Measurements from ENCODE around the gene TMEM115. TPM values are rescaled to one million over a fixed set of nuclear protein-coding genes. Genes with fewer than 3 reads are reported as not detected.

TMEM115 gene
- total and polyA plus RNA-seq, 9 of the 15 experiments (the other 6 are each of a cell fraction or from before 2014, with no cell fraction given) = 1.6 to 26.9 (median 14.1) TPM

- intact Hi-C loops (cut with micrococcal nuclease) (no loop called here), in situ Hi-C loops (cut with MboI) (no loop called here)
- Histone ChIP-seq H3K27me3 (ENCODE audit: control insufficient read depth in 2 of 2, insufficient read depth in 2 of 2, low read length in 2 of 2) (peaks cover 0 to 13% of the 10 kb centered on the region in 2 experiments; a peak in 1 of 5 replicates), H3K27ac (ENCODE audit: extremely low read depth, low read depth, low read length) (no peak overlapping the region), H3K9ac (ENCODE audit: insufficient read depth in 1 of 2, low read depth in 2 of 2, low read length in 2 of 2) (no peak overlapping the region), H2AFZ (ENCODE audit: low read depth, low read length) (no peak overlapping the region), H3K36me3 (ENCODE audit: control insufficient read depth, insufficient read depth, low read length) (no peaks in the 10 kb centered on the region), H3K79me2 (ENCODE audit: control insufficient read depth, insufficient read depth, low read length) (no peaks in the 10 kb centered on the region), H3K9me1 (ENCODE audit: control insufficient read depth, insufficient read depth, low read length) (no peaks in the 10 kb centered on the region), H3K4me2 (ENCODE audit: insufficient read depth, low read length) (no peak overlapping the region), H4K20me1 (replicated peaks; ENCODE audit: control insufficient read depth, insufficient read depth, low read length) (no peaks in the 10 kb centered on the region), H3K4me1 (replicated peaks in 1 of 2; ENCODE audit: control insufficient read depth in 2 of 2, insufficient read depth in 2 of 2, low read length in 2 of 2) (peaks cover 0 to 25% of the 10 kb centered on the region in 2 experiments; a peak in 3 of 5 replicates), H3K4me3 (no peak overlapping the region), H3K9me3 (replicated peaks; ENCODE audit: control insufficient read depth, insufficient read depth, low read depth, low read length) (no peaks in the 10 kb centered on the region)
- ChIA-PET CTCF (ENCODE audit: low intra/inter-chr PET ratio) (no interaction called here), POLR2A (no interaction called here)
- WGBS (ENCODE audit: insufficient coverage, low coverage, missing lambda C conversion rate) = 8% methylated on average over 6 of the region's 6 CpGs
- DNase-seq (ENCODE audit: extremely low read depth in 1 of 4, low spot score in 3 of 4) (no peak), FAIRE-seq (no peak), ATAC-seq (no peak)
- no TSS peak for BruUV-seq (replicated peaks)
- TF ChIP-seq ZFP30 (CRISPR knock-in tag; IDR thresholded peaks at IDR 0.05; ENCODE audit: borderline replicate concordance) = no peak
- no peak for TF ChIP-seq NRF1 (conservative IDR thresholded peaks at IDR 0.05 in 1 of 2, IDR thresholded peaks at IDR 0.05 in 1 of 2)
- no peak for TF ChIP-seq KDM2B (CRISPR knock-in tag; IDR thresholded peaks at IDR 0.05)
- no peak for TF ChIP-seq EP400 (IDR thresholded peaks at IDR 0.05)
- no peak for TF ChIP-seq TARDBP (IDR thresholded peaks at IDR 0.05)
- TF ChIP-seq, protein P1, sequence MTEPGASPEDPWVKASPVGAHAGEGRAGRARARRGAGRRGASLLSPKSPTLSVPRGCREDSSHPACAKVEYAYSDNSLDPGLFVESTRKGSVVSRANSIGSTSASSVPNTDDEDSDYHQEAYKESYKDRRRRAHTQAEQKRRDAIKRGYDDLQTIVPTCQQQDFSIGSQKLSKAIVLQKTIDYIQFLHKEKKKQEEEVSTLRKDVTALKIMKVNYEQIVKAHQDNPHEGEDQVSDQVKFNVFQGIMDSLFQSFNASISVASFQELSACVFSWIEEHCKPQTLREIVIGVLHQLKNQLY (CRISPR knock-in tag; conservative IDR thresholded peaks at IDR 0.05) = no peak
- no peak for TF ChIP-seq RBFOX2 (IDR thresholded peaks at IDR 0.05; ENCODE audit: low read depth, low read length)
- no peak for TF ChIP-seq ZBTB33 (CRISPR knock-in tag; IDR thresholded peaks at IDR 0.05)
- TF ChIP-seq RBBP5 (IDR thresholded peaks at IDR 0.05; ENCODE audit: borderline replicate concordance, insufficient read depth, low read length, poor library complexity, severe bottlenecking) = no peak
- TF ChIP-seq STAG1 (CRISPR knock-in tag; IDR thresholded peaks at IDR 0.05; ENCODE audit: borderline replicate concordance) = no peak
- no peak for TF ChIP-seq NR3C1 (CRISPR knock-in tag; IDR thresholded peaks at IDR 0.05)
- no peak for TF ChIP-seq CREB1 (IDR thresholded peaks at IDR 0.05)
- TF ChIP-seq CREB1 (CRISPR knock-in tag; IDR thresholded peaks at IDR 0.05) = no peak
- TF ChIP-seq XRCC3 (IDR thresholded peaks at IDR 0.05) = no peak
- TF ChIP-seq MTF1 (CRISPR knock-in tag; IDR thresholded peaks at IDR 0.05; ENCODE audit: borderline replicate concordance) = no peak
- no peak for TF ChIP-seq ETV6 (IDR thresholded peaks at IDR 0.05; ENCODE audit: borderline replicate concordance in 1 of 2, low read depth in 2 of 2, low read length in 1 of 2)
- no peak for TF ChIP-seq ETV6 (CRISPR knock-in tag; IDR thresholded peaks at IDR 0.05; ENCODE audit: borderline replicate concordance)
- TF ChIP-seq SIX5 (IDR thresholded peaks at IDR 0.05; ENCODE audit: borderline replicate concordance in 1 of 2, insufficient read depth in 1 of 2, low read depth in 1 of 2, low read length in 2 of 2) = no peak
- TF ChIP-seq ZNF316 (IDR thresholded peaks at IDR 0.05) = no peak
Observed at GRCh38 chr3:50378024-50378423, 18.7 kb upstream of the TMEM115 start.
